ENCODE results near the gene PGAP2. TPM values are rescaled to one million over a fixed set of nuclear protein-coding genes. Genes with fewer than 3 reads are reported as not detected.
A peak's percentile ranks its signal among the peaks of the same experiment; 100 is the strongest.
"Not testable (repeated sequence)": the region's sequence is repeated elsewhere in the genome, so short reads cannot be mapped to it uniquely, and the experiment has no call there.

PGAP2 gene
- total RNA-seq (2021; fragmentation: NEBNext Ultra II Directional; extraction: Animal tissue kit (Norgen Biotek cat#: 25700)) = 10 to 100 TPM; 14.5 to 19.7 (median 17.1) TPM
- long read RNA-seq, partial matches to known transcripts = 4 of 24 reads
- long read RNA-seq, other reads (novel, unspliced or antisense) = 4 of 24 reads

GRCh38 chr11:3807909-3808860 lies at the start of gene PGAP2:
Gene PGAP2, plus strand, starts transcription at chr11:3808560. Its CDS starts 2,700 bp downstream, at chr11:3811260.
- H3K9me3 Mint-ChIP-seq = no peaks in the 10 kb centered on the region
- peaks cover 52% of the 10 kb centered on the region for H3K4me1 Mint-ChIP-seq (ENCODE audit: low read depth)
- H3K36me3 Mint-ChIP-seq (ENCODE audit: low read depth) = no peaks in the 10 kb centered on the region
- no peaks in the 10 kb centered on the region; the same call in 1 of the 2 replicates for H3K27me3 Mint-ChIP-seq (ENCODE audit: insufficient read depth)
- peak within 1 kb of the TSS; percentile 97 for H3K4me3 Mint-ChIP-seq
- peak; percentile 80 for TF ChIP-seq CTCF (IDR thresholded peaks at IDR 0.05)
- peak; percentile 43 for DNase-seq
- H3K27ac Mint-ChIP-seq = peak within 1 kb of the TSS; percentile 81

GRCh38 chr11:3764266-3764665 lies 44.1 kb upstream of the PGAP2 start:
- TF ChIP-seq CTCF (IDR thresholded peaks at IDR 0.05) = no peak
- H3K36me3 Mint-ChIP-seq (ENCODE audit: low read depth) = peaks cover 40% of the 10 kb centered on the region
- H3K4me1 Mint-ChIP-seq (ENCODE audit: low read depth) = no peaks in the 10 kb centered on the region
- no peak for DNase-seq
- H3K4me3 Mint-ChIP-seq = no peak overlapping the region
- H3K27ac Mint-ChIP-seq = no peak overlapping the region
- H3K9me3 Mint-ChIP-seq = no peaks in the 10 kb centered on the region
- no peaks in the 10 kb centered on the region; the same call in 1 of the 2 replicates for H3K27me3 Mint-ChIP-seq (ENCODE audit: insufficient read depth)

GRCh38 chr11:3766836-3767235 lies 41.5 kb upstream of the PGAP2 start:
- not testable (repeated sequence) for H3K9me3 Mint-ChIP-seq; H3K27ac Mint-ChIP-seq; H3K4me3 Mint-ChIP-seq; H3K4me1 Mint-ChIP-seq (ENCODE audit: low read depth); DNase-seq; H3K27me3 Mint-ChIP-seq (ENCODE audit: insufficient read depth)
- H3K36me3 Mint-ChIP-seq (ENCODE audit: low read depth) = peaks cover 47% of the 10 kb centered on the region

GRCh38 chr11:3767536-3767935 lies 40.8 kb upstream of the PGAP2 start:
- no peak for DNase-seq
- Mint-ChIP-seq H3K36me3 (ENCODE audit: low read depth) (peaks cover 43% of the 10 kb centered on the region), H3K27me3 (ENCODE audit: insufficient read depth) (peaks cover 4% of the 10 kb centered on the region; the same call in 1 of the 2 replicates), H3K9me3 (no peaks in the 10 kb centered on the region), H3K4me1 (ENCODE audit: low read depth) (no peaks in the 10 kb centered on the region), H3K27ac (no peak overlapping the region), H3K4me3 (no peak overlapping the region)
- no peak for TF ChIP-seq CTCF (IDR thresholded peaks at IDR 0.05)

- Mint-ChIP-seq H3K27ac (no peak overlapping the region), H3K9me3 (no peaks in the 10 kb centered on the region), H3K27me3 (ENCODE audit: insufficient read depth) (peaks cover 6% of the 10 kb centered on the region; the same call in 1 of the 2 replicates), H3K4me3 (no peak overlapping the region), H3K4me1 (ENCODE audit: low read depth) (no peaks in the 10 kb centered on the region), H3K36me3 (ENCODE audit: low read depth) (peaks cover 30% of the 10 kb centered on the region)
- no peak for TF ChIP-seq CTCF (IDR thresholded peaks at IDR 0.05)
- DNase-seq = no peak
These were observed 35.2 kb upstream of the PGAP2 start for GRCh38 chr11:3773180-3773579.

Data from HFFc6 (cell line).